Upper lobe of right lung (tissue), 1 donor: ENCODE measurements around the gene ENGASE. TPM values are rescaled to one million over a fixed set of nuclear protein-coding genes. Genes with fewer than 3 reads are reported as not detected.
"Not testable (repeated sequence)": the region's sequence is repeated elsewhere in the genome, so short reads cannot be mapped to it uniquely, and the experiment has no call there.

Experiments used
- ATAC-seq: fragments of 200-7000 bp; cut with Tn5 transposase; one replicate; pipeline ENCODE4 v1.9.1; 2020; ENCODE audit warnings: mild to moderate bottlenecking, moderate library complexity
- DNase-seq: peaks from one replicate; pipeline ENCODE4 v3.0.0-alpha.2; 2020
- H3K27ac ChIP-seq: fragments of 200-600 bp; one replicate; pipeline ENCODE4 v1.8.0; 2022
- H3K27me3 ChIP-seq: fragments of 200-600 bp; one replicate; pipeline ENCODE4 v1.8.0; 2022; ENCODE audit warnings: mild to moderate bottlenecking
- H3K36me3 ChIP-seq: fragments of 200-600 bp; one replicate; pipeline ENCODE4 v1.8.0; 2022
- H3K4me1 ChIP-seq: fragments of 200-600 bp; one replicate; pipeline ENCODE4 v1.8.0; 2022
- H3K4me3 ChIP-seq: fragments of 200-600 bp; one replicate; pipeline ENCODE4 v1.8.0; 2022; ENCODE audit warnings: mild to moderate bottlenecking
- H3K9me3 ChIP-seq: fragments of 200-600 bp; one replicate; pipeline ENCODE4 v1.8.0; 2022
- CTCF ChIP-seq: fragments of 200-600 bp; IDR thresholded peaks from one replicate; pipeline ENCODE4 v1.8.0; 2022; ENCODE audit warnings: antibody characterized with exemption
- intact Hi-C: fragments of 100-400 bp; cut with DNase I; formaldehyde crosslinking; loops from one replicate; pipeline ENCODE4 v1.11.0; 2022
- total RNA-seq: library from RNA; stranded (reverse); fragmentation: NEBNext Ultra II Directional; extraction: Animal tissue kit (Norgen Biotek cat#: 25700); gene quantifications from one replicate; pipeline ENCODE4 v1.2.1, GENCODE V29; 2021
- donor health status: DM: no; HTN: yes; CAD: no; lungs with severe emphysema.

The ENGASE gene
- total RNA-seq, 1 donor from 2014 or later: 58.2 TPM

GRCh38 chr17:79071161-79071740 lies 3.4 kb upstream of the ENGASE start:
- Histone ChIP-seq H3K36me3 (no peaks in the 10 kb centered on the region), H3K4me1 (peaks cover 7% of the 10 kb centered on the region), H3K27me3 (no peaks in the 10 kb centered on the region), H3K27ac (no peak overlapping the region), H3K9me3 (no peaks in the 10 kb centered on the region), H3K4me3 (no peak overlapping the region)
- no peak for ATAC-seq
- peak; percentile 7 for DNase-seq
- TF ChIP-seq CTCF: no peak
- intact Hi-C loops: no loop called here

GRCh38 chr17:79072544-79072943 lies 2.1 kb upstream of the ENGASE start:
- Histone ChIP-seq H3K9me3 (no peaks in the 10 kb centered on the region), H3K4me3 (no peak overlapping the region), H3K4me1 (peaks cover 7% of the 10 kb centered on the region), H3K27me3 (no peaks in the 10 kb centered on the region), H3K27ac (no peak overlapping the region), H3K36me3 (peaks cover 3% of the 10 kb centered on the region)
- intact Hi-C loops: no loop called here
- DNase-seq (peak; percentile 61), ATAC-seq (no peak)
- no peak for TF ChIP-seq CTCF

GRCh38 chr17:79073016-79073705 lies 1.5 kb upstream of the ENGASE start:
- H3K27ac ChIP-seq: no peak overlapping the region
- ATAC-seq (no peak), DNase-seq (peak; percentile 41)
- no peak overlapping the region for H3K4me3 ChIP-seq
- intact Hi-C loops: no loop called here
- no peaks in the 10 kb centered on the region for H3K27me3 ChIP-seq
- peaks cover 7% of the 10 kb centered on the region for H3K4me1 ChIP-seq
- H3K9me3 ChIP-seq: no peaks in the 10 kb centered on the region
- no peak for TF ChIP-seq CTCF
- peaks cover 9% of the 10 kb centered on the region for H3K36me3 ChIP-seq

- no peak for TF ChIP-seq CTCF
- no peak overlapping the region for H3K27ac ChIP-seq
- intact Hi-C loops: no loop called here
Measured at GRCh38 chr17:79073706-79074088, 927 bp upstream of the ENGASE start.

GRCh38 chr17:79074121-79074648 lies 439 bp upstream of the ENGASE start:
- Histone ChIP-seq H3K36me3 (peaks cover 20% of the 10 kb centered on the region), H3K4me3 (peak overlapping the region; percentile 84), H3K27ac (peak overlapping the region; percentile 36)
- H3K9me3 ChIP-seq, DNase-seq, H3K4me1 ChIP-seq, intact Hi-C loops, H3K27me3 ChIP-seq, ATAC-seq: not testable (repeated sequence)

More at GRCh38 chr17:79073706-79074088, 927 bp upstream of the ENGASE start:
- ATAC-seq: no peak
- Histone ChIP-seq H3K27me3 (no peaks in the 10 kb centered on the region), H3K9me3 (no peaks in the 10 kb centered on the region), H3K4me3 (no peak overlapping the region), H3K4me1 (peaks cover 7% of the 10 kb centered on the region), H3K36me3 (peaks cover 15% of the 10 kb centered on the region)
- DNase-seq: peak; percentile 47

GRCh38 chr17:79075446-79075750 lies 774 bp downstream of the ENGASE start:
- H3K36me3 ChIP-seq: peaks cover 26% of the 10 kb centered on the region
- intact Hi-C loops: no loop called here
- ATAC-seq: peak; percentile 10

More at GRCh38 chr17:79075446-79075750, 774 bp downstream of the ENGASE start:
- no peaks in the 10 kb centered on the region for H3K9me3 ChIP-seq
- H3K4me3 ChIP-seq: peak overlapping the region; percentile 84
- peaks cover 7% of the 10 kb centered on the region for H3K4me1 ChIP-seq
- H3K27ac ChIP-seq: peak overlapping the region; percentile 80
- TF ChIP-seq CTCF: no peak
- DNase-seq: no peak
- no peaks in the 10 kb centered on the region for H3K27me3 ChIP-seq
